ENCODE results near the gene RAD51C. TPM values are rescaled to one million over a fixed set of nuclear protein-coding genes. Genes with fewer than 3 reads are reported as not detected.

Gene RAD51C
- total RNA-seq, 1 donor from 2014 or later, result 73.6 TPM

GRCh38 chr17:58755577-58756245 lies 63.3 kb downstream of the RAD51C start, which contains the start of gene PPM1E:
Gene PPM1E (plus strand): TSS chr17:58755854.
- peak within 1 kb of the TSS; percentile 62 for H3K4me3 ChIP-seq (ENCODE audit: low read depth, low read length)
- no peak for TF ChIP-seq CTCF (conservative IDR thresholded peaks at IDR 0.05; ENCODE audit: low read depth, low read length)
- no peak for DNase-seq (ENCODE audit: low read depth)

- DNase-seq (ENCODE audit: low read depth), result no peak
- TF ChIP-seq CTCF (conservative IDR thresholded peaks at IDR 0.05; ENCODE audit: low read depth, low read length), result no peak
These were observed 64.1 kb downstream of the RAD51C start for GRCh38 chr17:58756246-58757161.

GRCh38 chr17:58757162-58757613 lies 64.8 kb downstream of the RAD51C start:
- H3K4me3 ChIP-seq (ENCODE audit: low read depth, low read length), result no peak overlapping the region
- no peak for DNase-seq (ENCODE audit: low read depth)
- no peak for TF ChIP-seq CTCF (conservative IDR thresholded peaks at IDR 0.05; ENCODE audit: low read depth, low read length)

More at GRCh38 chr17:58756246-58757161, 64.1 kb downstream of the RAD51C start:
- H3K4me3 ChIP-seq (ENCODE audit: low read depth, low read length), result peak overlapping the region; percentile 62

GRCh38 chr17:58758890-58759289 lies 66.5 kb downstream of the RAD51C start:
- H3K4me3 ChIP-seq (ENCODE audit: low read depth, low read length), result no peak overlapping the region
- no peak for TF ChIP-seq CTCF (conservative IDR thresholded peaks at IDR 0.05; ENCODE audit: low read depth, low read length)
- DNase-seq (ENCODE audit: low read depth), result no peak

GRCh38 chr17:58759522-58759921 lies 67.1 kb downstream of the RAD51C start:
- no peak for DNase-seq (ENCODE audit: low read depth)

GRCh38 chr17:58760248-58760647 lies 67.8 kb downstream of the RAD51C start:
- TF ChIP-seq CTCF (conservative IDR thresholded peaks at IDR 0.05; ENCODE audit: low read depth, low read length), result no peak
- DNase-seq (ENCODE audit: low read depth), result no peak
- H3K4me3 ChIP-seq (ENCODE audit: low read depth, low read length), result no peak overlapping the region

More at GRCh38 chr17:58759522-58759921, 67.1 kb downstream of the RAD51C start:
- no peak overlapping the region for H3K4me3 ChIP-seq (ENCODE audit: low read depth, low read length)
- no peak for TF ChIP-seq CTCF (conservative IDR thresholded peaks at IDR 0.05; ENCODE audit: low read depth, low read length)
